ENCODE data around the gene ANAPC5.
"Not testable (repeated sequence)": the region's sequence is repeated elsewhere in the genome, so short reads cannot be mapped to it uniquely, and the experiment has no call there.

Gene ANAPC5, protein sequence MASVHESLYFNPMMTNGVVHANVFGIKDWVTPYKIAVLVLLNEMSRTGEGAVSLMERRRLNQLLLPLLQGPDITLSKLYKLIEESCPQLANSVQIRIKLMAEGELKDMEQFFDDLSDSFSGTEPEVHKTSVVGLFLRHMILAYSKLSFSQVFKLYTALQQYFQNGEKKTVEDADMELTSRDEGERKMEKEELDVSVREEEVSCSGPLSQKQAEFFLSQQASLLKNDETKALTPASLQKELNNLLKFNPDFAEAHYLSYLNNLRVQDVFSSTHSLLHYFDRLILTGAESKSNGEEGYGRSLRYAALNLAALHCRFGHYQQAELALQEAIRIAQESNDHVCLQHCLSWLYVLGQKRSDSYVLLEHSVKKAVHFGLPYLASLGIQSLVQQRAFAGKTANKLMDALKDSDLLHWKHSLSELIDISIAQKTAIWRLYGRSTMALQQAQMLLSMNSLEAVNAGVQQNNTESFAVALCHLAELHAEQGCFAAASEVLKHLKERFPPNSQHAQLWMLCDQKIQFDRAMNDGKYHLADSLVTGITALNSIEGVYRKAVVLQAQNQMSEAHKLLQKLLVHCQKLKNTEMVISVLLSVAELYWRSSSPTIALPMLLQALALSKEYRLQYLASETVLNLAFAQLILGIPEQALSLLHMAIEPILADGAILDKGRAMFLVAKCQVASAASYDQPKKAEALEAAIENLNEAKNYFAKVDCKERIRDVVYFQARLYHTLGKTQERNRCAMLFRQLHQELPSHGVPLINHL

GRCh38 chr12:121351820-121352681 lies at the start of gene ANAPC5:
Gene ANAPC5 (minus strand): TSS chr12:121352411. CDS start chr12:121352340, 71 bp downstream.
- peak; percentile 96 for DNase-seq (ENCODE audit: low spot score)

DNA sequence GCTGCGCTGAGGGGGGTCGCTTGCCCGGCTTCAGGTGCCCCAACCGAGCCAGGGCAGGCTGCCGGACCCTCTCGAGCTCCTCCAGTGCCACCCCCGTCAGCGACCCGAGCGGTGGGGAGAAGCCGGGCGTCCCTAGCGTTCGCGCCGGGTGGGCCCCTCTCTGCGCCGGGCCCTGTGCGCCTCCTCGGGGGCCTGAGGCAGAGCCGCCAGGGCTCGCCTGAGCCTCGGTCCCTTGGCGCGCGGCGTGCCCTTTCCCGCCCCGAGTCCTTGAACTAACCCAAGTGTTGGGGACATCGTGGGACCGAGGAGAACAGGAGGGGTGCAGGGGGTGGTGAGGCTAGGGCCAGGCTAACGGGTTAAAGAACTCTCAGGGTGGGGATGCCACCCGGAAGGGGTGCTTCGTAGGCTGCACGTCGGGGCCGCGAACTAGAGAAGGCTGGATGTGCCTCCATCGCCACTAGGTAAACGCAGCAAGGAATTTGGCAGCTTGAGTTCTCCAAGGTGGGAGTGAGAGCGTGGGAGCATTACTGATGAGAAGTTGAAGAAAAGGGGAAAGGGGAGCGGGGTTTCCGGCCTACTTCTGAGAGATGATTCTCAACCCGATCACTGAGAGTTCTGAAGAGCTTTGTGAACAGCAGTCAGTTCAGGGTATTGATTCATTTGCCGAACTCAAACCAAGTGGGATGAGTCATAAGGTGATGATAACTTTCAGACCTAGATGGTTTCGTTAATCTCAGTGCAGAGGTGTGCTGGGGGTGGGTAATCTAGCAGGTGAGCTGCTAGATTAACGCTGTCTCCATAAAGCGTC lies 48.3 kb upstream of the ANAPC5 start:
- DNase-seq (ENCODE audit: low spot score) = peak; percentile 79

- peak; percentile 98 for DNase-seq (ENCODE audit: low spot score)
Observed at GRCh38 chr12:121399391-121400331, 47.5 kb upstream of the ANAPC5 start, which contains the start of gene RNF34. Gene RNF34 (plus strand): TSS chr12:121400118. CDS start chr12:121400213, 95 bp downstream.

- DNase-seq (ENCODE audit: low spot score) = no peak
Observed at GRCh38 chr12:121398355-121398754, 46.1 kb upstream of the ANAPC5 start.

- no peak for DNase-seq (ENCODE audit: low spot score)
Observed at GRCh38 chr12:121397521-121397920, 45.3 kb upstream of the ANAPC5 start.

GRCh38 chr12:121392325-121392716 lies 40.1 kb upstream of the ANAPC5 start:
- DNase-seq (ENCODE audit: low spot score) = no peak

- DNase-seq (ENCODE audit: low spot score) = peak; percentile 13
Observed at GRCh38 chr12:121391619-121392324, 39.6 kb upstream of the ANAPC5 start.

- DNase-seq (ENCODE audit: low spot score) = no peak
Observed at GRCh38 chr12:121390856-121391255, 38.6 kb upstream of the ANAPC5 start.

GRCh38 chr12:121388421-121388981 lies 36.3 kb upstream of the ANAPC5 start:
- DNase-seq (ENCODE audit: low spot score) = no peak

DNA sequence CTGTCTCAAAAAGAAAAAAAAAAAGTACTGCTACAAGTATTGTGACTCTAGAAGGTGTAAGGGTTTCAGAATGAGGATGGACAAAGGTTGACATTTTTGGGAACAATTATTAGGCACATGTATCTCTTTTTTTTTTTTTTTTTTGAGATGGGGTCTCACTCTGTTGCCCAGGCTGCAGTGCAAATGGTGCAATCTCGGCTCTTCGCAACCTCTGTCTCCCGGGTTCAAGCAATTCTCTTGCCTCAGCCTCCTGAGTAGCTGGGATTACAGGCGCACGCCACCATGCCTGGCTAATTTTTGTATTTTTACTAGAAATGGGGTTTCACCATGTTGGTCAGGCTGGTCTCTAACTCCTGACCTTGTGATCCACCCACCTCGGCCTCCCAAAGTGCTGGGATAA lies 32.7 kb upstream of the ANAPC5 start:
- DNase-seq (ENCODE audit: low spot score) = not testable (repeated sequence)

- DNase-seq (ENCODE audit: low spot score) = no peak
Observed at GRCh38 chr12:121383601-121384021, 31.4 kb upstream of the ANAPC5 start.

GRCh38 chr12:121379945-121380344 lies 27.7 kb upstream of the ANAPC5 start:
- DNase-seq (ENCODE audit: low spot score) = no peak

DNA sequence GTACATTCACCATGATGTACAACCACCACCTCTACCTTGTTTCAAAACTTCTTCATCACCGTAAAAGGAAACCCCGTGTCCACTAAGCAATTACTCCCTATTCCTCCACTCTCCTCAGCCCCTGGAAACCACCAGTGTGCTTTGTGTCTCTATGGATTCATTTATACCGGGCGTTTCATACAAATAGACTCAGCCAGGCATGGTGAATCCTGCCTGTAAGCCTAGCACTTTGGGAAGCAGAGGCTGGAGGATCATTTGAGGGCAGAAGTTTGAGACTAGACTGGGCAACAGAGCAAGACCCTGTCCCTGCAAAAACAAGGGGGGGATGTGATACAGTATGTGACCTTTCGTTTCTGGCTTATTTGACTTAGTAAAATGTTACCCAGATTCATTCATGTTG lies 26.5 kb upstream of the ANAPC5 start:
- no peak for DNase-seq (ENCODE audit: low spot score)

GRCh38 chr12:121376754-121377697 lies 24.8 kb upstream of the ANAPC5 start:
- no peak for DNase-seq (ENCODE audit: low spot score)

GRCh38 chr12:121374945-121375584 lies 22.9 kb upstream of the ANAPC5 start:
- DNase-seq (ENCODE audit: low spot score) = not testable (repeated sequence)

DNA sequence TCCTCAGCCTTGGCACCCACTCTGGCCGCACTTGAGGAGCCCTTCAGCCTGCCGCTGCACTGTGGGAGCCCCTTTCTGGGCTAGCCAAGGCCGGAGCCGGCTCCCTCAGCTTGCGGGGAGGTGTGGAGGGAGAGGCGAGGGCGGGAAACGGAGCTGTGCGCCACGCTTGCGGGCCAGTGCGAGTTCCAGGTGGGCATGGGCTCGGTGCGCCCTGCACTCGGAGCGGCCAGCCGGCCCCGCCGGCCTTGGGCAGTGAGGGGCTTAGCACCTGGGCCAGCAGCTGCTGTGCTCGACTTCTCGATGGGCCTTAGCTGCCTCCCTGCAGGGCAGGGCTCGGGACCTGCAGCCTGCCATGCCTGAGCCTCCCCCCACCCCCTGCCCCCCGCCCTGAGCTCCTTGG lies 22.1 kb upstream of the ANAPC5 start:
- DNase-seq (ENCODE audit: low spot score) = not testable (repeated sequence)

GRCh38 chr12:121373755-121374154 lies 21.5 kb upstream of the ANAPC5 start:
- DNase-seq (ENCODE audit: low spot score) = no peak

All from CD4-positive, alpha-beta T cell treated with Interleukin-15 for 4 hours (primary cell).